ENCODE data around the gene ADAM22.

DNA sequence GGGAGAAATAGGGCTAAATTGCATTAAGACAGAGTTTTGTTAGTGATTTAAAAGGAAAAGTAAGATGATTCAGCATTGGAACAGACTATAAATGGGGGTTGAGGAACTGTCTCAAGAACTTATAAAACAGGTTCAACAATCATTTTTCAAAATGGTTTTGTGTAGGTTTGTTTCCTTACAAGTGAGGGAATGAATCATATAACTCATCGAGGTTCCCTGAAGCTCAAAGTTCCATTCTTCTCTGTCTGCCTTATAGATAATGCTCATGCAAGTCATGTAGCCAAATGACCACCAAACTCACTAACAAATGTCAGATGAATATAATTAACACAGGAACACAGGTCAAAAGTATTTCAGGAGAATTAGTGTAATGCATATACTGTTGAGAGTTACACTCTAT lies 27.7 kb downstream of the ADAM22 start:
- TF ChIP-seq, protein P1, sequence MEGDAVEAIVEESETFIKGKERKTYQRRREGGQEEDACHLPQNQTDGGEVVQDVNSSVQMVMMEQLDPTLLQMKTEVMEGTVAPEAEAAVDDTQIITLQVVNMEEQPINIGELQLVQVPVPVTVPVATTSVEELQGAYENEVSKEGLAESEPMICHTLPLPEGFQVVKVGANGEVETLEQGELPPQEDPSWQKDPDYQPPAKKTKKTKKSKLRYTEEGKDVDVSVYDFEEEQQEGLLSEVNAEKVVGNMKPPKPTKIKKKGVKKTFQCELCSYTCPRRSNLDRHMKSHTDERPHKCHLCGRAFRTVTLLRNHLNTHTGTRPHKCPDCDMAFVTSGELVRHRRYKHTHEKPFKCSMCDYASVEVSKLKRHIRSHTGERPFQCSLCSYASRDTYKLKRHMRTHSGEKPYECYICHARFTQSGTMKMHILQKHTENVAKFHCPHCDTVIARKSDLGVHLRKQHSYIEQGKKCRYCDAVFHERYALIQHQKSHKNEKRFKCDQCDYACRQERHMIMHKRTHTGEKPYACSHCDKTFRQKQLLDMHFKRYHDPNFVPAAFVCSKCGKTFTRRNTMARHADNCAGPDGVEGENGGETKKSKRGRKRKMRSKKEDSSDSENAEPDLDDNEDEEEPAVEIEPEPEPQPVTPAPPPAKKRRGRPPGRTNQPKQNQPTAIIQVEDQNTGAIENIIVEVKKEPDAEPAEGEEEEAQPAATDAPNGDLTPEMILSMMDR (IDR thresholded peaks at IDR 0.05; ENCODE audit: low read depth, low read length) = no peak
- TF ChIP-seq POLR2A (IDR thresholded peaks at IDR 0.05; ENCODE audit: extremely low read depth, insufficient read length) = no peak
- TF ChIP-seq, protein P2, sequence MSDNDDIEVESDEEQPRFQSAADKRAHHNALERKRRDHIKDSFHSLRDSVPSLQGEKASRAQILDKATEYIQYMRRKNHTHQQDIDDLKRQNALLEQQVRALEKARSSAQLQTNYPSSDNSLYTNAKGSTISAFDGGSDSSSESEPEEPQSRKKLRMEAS (IDR thresholded peaks at IDR 0.05; ENCODE audit: low read depth, low read length) = no peak

All from NB4 (cell line).